Right renal cortex interstitium (tissue), 3 donors: Measurements from ENCODE around the gene NDUFS2. TPM values are rescaled to one million over a fixed set of nuclear protein-coding genes. Genes with fewer than 3 reads are reported as not detected.

Source experiments
- DNase-seq, 3 donors: peaks; one replicate each; pipeline ENCODE4 v3.0.0-alpha.2; 2013; ENCODE audit warnings: low read depth in 3 of 3, low spot score in 2 of 3
- polyA plus RNA-seq, 3 donors: library from polyadenylated mRNA; unstranded; fragments of 120-200 nt; gene quantifications; one replicate each; pipeline ENCODE4 v1.2.1, GENCODE V29; 2013; ENCODE audit not compliant: insufficient read length in 3 of 3

Gene NDUFS2
- polyA plus RNA-seq, 3 donors = 206 to 223 (median 214) TPM

DNA sequence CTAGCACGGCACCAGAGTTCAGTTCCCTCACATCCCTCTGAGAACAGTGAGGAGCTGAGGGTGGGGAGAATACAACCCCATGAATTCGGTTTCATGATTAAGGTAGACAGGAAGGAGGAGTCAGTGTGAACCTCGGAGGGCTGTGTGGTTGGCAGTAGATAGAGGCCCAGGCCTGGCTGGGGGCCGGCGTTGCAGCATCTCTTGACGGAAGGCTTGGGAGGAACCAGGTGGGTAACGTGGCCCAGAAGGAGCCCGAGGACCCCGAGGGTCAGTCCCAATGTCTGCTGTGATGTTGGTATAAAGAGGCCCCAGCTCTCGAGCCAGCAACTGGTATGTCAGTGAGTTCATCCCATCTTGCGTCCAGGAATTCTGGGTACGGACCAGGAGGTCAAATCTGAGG lies 30.5 kb upstream of the NDUFS2 start:
- DNase-seq = no peak

DNA sequence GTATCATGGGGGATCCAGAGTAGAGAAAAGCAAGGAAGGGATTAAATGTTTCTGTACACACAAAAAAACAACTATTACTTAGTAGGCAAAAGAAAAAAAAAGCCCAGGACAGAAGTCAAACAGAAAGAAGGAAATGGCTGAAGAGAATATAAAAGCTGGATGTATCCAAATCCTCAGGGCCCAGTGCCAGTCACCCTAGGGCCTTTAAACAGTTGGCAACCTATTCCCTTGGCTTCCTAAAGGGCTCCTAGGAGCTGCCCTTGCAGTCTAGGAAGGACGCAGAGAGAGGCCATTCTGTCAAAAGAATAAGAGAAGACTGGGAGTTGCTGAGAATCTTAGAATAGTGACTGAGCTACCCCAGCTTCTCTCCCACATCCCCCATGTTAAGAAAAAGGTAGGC lies 29.8 kb upstream of the NDUFS2 start:
- no peak for DNase-seq

DNA sequence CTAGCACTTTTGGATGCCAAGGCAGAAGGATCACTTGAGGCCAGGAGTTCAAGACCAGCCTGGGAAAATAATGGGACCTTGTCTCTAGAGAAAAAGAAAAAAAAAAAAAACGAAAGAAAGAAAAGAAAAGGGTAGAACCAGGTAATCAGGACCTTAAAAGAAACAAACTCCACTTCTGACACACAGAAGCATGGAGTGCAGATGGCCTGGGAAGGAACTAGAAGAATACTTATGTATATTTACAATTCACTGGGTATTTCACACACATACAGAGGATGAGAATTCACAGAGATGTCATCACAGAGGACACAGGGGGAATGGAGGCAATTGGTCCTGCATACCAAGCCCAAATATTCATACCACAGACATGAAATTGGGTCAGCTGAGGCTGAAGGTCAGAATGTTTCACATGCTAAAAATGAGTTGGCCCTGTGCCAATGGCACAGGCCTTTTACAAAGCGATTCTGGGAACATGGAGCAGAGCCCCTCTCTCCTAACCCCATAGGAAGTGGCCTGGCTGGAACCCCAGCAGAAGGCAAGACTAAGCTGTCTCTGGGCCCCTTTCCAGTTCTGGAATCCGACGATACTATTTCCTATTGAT lies 29.3 kb upstream of the NDUFS2 start:
- no peak for DNase-seq

DNA sequence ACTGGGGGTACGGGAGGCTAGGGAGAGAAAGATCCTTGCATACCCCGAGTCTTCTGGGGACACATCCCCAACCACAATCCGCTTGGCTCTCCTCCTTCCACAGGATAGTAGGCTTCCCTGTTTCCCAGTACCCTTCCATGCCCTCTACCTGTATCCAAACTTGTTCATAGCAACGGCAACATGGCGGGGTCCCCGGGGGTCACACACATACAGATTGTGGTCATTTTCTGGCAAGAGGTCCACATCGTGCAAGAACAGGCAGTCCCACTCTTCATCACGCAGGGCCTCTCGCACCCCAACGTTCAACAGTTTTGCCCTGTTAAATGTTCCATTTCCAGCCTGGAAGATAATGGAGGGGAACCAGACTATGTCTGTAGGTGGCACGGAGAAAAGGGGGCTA lies 28.5 kb upstream of the NDUFS2 start:
- no peak for DNase-seq

DNA sequence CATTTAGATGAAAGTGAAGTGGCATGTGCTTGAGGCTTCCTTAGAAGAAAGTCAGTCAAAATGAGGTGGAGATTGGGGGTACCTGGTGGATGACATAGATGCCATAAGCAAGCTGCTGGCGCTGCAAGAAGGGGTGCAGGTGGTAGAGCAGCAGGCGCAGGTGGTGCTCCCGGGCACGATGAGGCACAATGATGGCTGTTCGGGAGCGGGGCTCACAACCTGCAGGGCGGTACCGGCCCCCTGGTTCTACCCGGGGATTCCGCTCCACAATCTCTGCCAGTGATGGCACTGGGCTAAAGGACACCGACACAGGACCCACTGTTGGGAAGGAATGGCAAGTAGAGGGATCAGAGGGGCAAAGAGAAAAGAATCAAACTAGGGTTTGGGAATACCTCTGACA lies 27.3 kb upstream of the NDUFS2 start:
- DNase-seq = no peak

DNA sequence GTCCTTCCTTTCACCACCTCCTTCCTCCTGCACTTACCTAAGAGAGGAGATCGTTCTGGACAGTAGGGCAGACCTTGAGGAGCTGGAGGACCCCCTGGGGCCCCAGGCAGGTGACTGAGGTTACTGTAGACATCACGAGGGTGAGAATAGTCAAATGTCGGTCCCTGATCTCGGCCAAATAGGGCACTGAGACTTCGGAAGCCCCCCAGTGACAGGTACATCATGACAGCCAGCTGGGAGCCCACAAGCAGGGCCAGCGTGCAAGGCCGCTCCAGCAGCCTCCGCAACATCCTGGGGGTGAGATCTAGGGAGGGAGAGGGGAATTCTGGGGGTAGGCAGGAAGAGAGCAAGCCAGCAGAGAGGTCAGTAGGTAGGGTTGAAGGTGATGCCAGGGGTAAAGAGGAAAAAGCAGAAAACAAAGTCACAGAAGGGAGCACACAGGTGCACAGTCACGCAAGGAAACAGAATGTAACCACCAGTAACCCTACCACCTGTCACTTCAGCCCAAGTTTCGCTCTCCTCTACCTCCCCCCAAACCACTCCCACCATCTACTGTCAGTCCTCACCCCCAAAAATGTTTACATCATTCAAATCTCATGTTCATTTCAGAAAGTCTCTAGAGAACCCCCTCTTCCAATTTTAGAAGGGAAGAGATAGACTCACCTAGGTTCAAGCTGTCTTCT lies 26.3 kb upstream of the NDUFS2 start:
- DNase-seq = no peak

DNA sequence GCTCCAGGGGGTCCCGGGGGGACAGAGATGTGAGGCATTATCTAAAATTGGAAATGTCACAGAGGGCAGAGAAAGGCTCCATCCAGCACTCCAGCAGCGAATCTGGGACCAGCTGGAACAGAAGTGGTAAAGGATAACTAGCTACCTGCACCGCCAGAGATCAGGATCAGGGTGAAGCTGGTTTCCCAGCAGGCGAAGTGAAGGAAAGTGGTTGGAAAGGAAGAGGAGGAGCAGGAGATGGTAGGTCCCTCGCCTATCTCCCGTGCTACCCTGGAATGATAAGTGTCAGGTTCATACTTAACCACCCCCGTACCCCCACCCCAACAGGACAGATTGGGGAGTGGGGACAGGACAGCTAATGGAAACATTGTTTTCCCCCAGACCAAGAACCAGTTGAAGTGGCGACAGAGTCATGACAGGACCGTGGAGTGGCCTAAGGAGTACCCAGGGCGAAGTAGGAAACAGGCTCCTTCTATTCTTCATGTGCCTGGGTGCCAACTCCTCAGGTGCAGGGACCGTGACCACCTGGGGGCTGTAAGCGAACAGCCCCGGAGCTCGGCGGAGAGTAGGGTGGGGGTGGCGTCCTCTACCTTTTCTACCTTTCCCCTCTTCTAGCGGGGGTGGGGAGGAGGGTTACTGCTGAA lies 25.6 kb upstream of the NDUFS2 start:
- no peak for DNase-seq

DNA sequence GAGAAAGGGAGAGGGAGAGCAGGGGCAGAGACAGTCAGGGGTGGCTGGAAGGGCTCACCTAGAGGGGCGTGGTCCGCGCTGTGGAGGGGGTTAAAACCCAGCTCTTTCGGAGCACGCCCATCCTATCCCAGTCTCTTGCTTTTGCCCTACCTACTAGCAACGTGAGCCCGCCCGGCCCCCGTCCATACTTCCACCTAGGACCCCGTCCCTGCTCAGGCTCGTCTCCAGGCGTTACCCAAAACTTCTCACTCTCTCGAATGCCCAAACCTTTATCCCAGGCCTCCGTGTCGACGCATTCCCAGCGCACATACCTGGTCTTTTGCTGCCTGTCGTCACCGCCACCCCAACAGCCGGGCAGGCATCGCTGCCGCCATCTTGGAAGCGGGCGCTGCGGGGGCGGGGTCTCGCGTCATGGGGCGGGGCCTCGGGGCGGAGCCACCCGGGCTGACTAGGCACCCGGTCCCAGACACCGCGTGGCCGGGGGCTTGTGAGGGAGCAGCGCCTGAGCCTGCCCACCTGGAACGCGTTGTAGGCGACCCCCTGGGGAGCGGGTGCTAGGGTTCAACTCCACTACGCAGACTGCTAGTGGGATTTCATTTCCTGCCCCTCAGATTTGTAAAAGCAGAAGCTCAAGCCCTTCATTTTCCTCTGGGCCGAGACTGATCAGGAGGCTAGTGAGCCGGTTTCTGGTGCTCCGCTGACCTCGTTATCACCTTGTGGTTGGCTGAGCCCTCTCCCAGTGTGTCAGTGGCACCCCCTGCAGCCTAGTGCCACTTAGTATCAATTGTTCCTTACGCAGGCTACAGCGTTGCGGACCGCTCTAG lies 24.8 kb upstream of the NDUFS2 start, which contains the start of gene B4GALT3:
B4GALT3 (minus strand) TSS at position 396 of the 824 bp plus-strand sequence. CDS start 1,447 bp downstream, outside the sequence.
- DNase-seq = no peak

DNA sequence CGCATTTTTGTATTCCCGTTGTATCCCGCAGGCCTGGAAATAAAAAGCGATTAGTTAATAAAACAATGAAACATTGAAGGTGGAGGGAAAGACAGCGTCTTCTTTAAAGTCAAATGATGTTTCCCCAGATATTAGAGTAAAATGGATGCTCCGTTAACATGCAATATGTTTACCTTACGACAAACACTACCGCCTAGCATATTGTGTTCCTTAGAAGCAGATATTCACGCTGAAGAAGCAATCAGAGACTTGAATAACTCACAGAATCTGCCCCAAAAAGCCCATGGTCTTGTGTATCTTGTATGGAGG lies 24.3 kb upstream of the NDUFS2 start:
- no peak for DNase-seq

DNA sequence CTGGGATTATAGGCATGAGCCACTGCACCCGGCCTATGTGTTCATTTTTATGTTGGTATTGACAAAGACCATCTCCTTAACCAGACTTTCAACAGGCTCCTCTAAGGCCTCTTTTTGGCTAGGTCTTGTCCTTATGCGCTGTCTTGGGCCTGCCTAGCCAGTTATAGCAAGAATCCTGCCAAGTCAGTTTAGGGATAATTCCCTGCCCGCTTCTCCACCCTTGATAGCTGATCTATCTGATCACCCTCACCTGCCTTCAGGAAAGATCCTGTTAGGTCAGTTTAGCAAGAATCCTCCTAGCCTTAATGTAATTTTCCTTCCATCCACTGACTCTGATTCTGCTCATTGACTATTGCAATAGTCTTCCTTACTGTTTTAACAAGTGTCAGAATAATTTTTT lies 22.5 kb upstream of the NDUFS2 start:
- DNase-seq = no peak

DNA sequence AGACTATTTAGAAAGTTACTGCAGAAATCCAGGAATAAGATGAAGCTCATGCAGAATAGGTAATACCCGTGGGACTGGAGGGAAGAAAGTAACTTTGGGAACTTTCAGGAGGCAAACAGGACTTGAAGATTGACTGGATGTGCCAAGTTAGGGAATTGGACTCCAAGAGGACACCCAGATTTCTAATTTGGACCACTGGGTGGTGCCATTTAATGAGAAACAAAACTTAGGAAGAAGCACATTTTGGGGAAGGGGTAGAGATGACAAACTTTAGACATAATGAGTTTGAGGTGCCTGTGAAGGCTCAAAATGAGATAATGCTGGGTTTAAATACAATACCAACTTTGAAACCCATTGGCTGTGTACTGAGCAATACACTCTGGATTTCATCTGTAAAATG lies 21.5 kb upstream of the NDUFS2 start:
- DNase-seq = no peak

DNA sequence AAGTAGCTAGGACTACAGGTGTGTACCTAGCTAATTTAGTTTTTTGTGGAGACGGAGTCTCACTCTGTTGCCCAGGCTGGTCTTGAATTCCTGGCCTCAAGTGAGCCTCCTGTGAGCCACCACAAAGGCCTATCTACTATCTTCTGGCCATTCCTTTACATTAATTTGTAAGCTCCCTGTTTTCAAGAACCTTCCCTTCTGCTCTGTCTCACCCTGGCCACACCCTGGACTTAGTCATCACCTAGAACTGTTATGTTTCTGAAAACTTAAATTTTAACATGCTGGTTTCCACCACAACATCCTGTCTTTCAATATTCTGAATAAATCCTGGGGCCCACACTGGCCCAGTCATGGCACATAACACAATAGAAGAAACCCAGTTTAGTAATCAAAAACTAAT lies 20.0 kb upstream of the NDUFS2 start:
- DNase-seq = no peak

DNA sequence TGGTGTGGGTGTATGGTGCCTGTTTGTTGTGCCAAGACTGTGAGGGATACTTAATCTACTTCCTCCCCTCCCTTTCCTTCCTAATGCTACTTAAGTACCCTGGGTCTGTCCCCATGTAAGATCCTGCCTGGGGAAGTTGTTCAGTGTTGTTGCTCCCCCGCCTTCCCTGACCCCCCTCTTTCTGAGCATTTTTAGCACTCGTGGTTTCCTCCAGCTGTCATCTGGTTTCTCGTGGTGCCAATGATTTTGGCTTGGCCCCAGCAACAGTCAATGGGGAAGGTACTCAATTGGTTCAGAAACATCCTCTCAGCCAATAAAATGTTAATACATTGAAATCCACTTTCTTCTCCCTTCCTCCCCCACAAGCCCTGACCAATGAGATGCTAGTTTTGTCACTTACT lies 16.9 kb upstream of the NDUFS2 start:
- no peak for DNase-seq

DNA sequence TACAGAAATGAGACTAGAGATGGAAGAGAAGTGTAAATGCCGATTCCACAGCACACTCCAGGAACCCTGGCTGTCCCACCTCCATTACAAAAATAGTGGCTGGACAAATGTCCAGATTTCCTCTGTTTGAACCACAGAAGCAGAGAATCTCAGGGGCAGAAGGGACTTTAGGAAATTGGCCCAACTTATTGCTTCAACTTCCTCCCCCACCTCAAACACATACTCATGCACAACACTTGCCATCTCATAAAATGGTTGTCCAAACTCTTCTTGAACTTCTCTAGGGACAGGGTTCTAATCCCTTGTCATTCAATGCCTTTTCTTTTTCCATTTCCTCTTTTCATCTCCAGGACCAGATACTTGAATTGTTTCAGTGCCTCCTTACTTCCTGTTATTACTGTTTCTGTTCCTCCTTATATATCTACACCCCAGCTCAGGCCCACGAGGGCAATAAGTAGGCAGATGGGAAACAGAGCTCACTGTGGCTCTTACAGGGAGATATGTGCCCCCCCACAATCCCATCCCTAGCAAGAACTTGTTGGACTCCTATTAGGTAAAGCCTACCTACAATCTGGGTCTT lies 16.3 kb upstream of the NDUFS2 start:
- DNase-seq = no peak

DNA sequence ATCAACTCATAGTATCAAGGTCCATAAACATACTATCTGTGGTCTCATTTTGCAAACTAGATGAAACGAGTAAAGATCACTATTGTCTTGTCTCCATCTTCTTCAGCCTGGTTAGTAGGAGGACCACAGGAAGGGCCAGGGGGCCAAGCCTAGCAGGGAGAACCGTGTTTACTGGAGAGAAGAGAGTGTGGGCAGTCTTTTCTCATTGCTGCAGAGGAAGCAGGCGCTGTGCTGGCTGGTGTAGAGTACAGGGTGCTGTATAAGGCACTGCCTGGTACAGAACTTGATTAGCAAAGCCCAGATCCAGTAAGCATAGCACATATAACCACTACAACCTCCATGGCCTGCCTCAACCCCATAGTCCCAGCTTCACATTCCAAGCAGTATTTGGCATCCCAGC lies 14.9 kb upstream of the NDUFS2 start:
- no peak for DNase-seq

DNA sequence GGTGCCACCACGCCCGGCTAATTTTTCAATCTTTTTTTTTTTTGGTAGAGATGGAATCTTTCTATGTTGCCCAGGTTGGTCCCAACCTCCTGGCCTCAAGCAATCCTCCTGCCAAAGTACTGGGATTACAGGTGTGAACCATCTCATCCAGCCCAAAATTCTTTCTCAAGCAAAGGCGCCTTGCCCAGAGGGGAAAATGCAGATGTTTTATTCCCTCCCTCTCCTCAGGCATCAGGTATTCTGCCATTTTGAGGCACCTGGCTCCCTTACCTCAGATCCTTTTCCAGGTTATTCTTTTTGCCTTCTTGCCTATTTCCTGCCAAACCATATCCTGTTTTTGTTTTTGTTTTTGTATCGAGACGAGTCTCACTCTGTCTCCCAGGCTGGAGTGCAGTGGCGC lies 13.8 kb upstream of the NDUFS2 start:
- DNase-seq = no peak

DNA sequence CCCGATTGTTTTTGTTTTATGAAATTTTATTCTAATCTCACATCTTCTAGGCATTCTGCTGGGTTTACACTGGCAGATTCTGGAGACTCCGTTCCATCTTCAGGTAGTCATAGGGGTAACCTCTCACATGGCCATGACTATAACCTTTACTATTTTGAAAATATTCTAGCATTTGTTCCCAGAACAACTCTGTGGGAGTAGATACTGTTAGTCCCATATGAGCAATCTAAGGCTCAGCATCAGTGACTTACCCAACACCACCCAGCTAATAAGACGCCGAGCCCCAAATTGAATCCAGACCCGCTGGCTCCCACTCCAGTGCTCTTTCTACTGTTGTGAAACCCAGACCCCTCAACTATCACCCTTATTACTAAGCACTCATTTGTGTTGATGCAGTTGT lies 13.1 kb upstream of the NDUFS2 start:
- no peak for DNase-seq

DNA sequence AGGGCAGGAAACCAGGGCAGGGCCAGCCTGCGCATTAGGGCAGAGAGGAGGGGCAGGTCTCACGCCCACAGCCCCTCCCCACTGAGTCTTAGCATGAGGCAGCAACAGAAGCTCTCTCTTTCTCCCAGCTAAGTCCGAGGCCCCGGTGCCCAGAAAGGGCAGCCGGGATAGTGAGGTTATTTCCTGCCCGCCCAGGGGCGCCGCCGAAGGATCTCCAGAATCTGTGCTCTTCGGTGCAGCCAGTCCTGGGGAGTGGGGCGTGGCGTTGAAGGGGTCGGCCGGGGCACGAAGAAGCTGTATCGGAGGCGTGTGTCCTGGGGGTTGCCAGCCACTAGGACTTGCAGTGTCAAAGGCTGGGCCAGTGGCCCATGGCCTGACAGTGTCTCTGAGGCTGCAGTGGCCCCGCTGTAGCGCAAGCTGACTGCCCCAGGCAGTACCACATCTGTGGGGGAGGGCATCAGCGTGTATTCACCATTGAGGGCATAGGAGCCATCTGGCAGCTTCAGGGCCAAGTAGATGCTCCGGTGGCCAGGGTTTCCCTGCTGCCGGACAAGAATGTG lies 11.1 kb upstream of the NDUFS2 start:
- DNase-seq = no peak

DNA sequence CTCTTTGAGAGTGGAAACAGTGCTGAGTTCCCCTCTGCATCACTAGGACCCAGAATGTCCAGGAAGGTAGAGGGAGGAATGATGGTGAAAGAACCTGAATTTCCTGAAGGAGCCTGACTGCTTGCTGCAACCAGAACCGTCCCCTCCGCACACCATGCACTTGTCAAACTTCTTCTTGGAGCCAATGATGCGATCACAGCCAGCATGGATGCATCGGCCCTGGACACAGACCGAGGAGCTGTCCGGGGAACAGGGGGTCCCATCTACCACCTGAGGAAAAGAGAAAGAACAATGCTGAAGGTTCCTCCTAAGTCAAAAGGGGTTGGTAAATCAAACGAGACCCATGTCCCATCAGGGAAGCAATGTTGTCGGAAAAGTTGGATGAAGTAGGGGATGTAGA lies 10.2 kb upstream of the NDUFS2 start:
- no peak for DNase-seq

DNA sequence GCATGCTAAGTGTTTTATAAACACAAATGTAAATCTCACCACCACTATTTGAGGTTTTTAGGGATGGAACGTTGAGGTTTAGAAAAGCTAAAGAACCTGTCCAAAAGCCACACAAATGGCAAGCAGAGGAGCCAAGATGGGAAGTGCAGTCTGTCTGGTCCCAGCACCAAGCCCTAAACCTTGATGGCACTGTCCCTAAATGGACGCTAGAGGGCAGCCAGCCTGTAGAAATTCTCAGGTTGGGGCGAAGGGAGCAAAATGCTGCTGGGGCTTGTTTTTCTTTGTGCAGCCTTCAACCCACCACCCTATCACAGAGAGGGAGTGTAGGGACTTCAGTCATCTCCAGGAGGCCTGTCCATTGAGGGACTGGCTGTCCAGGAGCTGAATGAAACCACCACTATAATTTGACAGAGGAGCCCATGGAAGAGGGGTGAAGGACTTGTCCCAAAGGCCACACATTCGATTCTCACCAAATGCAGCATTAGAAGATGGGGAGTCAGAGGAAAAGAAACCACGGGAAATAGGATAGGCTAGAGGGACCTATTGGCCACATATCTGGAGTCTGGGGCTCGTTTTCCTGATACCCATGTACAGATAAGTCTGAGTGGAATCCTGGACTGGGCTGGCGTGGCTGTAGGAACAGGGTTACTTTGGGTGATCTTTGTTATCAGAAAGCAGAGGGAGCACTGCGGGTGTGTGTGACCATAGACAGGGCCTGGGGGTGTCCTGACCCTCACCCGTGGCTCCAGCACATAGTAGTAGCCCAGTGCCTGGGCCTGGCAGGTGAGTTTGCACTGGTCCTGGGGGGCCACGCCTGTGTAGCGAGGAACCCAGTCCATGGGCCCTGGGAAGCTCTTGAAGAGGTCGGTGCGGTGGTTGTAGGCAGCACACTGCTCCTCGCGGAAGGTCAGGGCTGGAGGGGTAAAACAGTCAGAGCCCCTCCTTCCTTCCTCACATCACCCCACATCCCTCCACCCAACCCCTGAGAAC lies 9.4 kb upstream of the NDUFS2 start:
- DNase-seq = no peak
